ENCODE data around the gene AFTPH.

Gene AFTPH

DNA sequence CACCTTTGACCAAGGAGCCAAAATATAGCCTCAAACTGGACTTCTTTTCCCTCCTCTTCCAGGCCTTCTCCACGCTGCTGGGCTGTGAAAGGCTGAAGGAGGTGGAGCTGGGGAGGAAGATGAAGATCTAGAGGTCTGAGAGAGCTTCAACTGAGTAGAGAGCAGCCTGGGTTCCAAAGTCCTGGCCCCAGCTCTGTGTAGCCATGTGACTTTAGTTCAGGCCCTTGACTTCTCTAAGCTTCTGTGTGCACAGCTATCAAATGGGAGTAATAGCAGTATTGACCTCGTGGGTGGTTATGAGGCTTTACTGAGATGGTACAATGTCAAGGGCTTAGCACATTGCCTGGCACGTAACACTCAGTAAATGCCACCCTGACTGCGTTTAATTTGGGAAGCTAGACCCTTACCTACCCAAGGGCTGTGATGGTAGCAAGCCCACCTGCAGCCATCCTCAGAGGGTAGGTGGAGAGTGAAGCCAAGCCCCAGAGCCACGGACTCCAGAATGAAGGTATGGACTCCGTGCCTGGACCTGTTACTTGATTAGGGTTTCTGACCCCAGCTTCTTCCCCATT lies 91.2 kb downstream of the AFTPH start:
- DNase-seq = no peak

DNA sequence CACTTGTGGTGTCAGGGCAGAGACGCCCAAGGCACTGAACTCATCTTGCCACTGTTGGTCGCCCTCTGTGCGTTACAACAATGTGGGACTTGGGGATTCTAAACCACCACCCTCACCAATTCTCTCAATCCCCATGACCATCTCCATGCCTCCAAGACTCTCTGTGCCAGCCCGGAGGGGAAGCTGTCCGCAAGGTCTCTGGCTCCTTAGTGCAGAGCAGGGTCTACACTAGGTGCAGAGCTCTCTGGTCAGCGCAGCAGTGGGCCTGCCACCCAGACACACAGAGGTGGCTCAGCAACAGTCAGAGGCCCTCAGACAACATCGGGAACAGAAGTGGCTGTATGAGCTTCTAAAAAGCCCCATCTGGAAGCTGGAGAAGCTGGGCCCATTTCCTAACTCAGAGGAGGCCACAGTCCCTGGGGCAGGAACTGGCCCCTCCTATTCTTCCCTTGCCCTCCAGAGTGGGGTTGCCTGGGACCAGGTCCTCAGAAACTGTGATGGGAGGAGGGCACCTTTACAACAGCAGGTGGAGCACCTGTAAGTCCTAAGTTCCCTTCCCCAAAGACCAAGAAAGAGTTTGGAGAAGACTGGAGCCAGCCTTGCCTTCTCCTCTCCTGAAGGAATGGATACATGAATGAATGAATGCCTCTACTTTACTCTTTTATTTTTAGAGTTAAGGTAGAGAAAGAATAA lies 91.9 kb downstream of the AFTPH start:
- DNase-seq = no peak

DNA sequence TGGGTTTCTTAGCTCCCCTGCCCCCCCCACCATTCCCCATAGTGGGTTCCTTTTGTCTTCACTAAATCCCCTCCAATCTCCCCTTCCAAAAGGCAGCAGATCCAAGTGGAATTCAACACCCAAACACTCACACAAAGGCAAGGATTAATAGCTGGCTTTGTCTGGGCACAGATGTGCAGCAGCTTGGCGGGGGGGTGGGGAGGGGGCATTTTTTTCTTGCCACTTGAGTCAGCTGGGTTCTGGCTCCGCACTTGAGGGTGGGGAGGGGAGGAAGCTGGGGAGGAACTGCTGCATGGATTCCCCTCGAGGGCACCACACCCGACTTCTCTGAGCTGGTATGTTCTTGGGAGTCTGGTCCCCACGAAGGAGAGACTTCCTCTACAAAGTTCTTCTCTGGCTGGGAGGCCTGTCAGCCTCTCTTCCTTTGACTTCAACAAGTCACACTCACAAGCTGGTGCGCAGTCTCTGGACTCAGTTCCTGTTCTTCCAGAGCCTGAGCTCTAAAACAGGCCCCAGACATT lies 93.6 kb downstream of the AFTPH start:
- DNase-seq = no peak

DNA sequence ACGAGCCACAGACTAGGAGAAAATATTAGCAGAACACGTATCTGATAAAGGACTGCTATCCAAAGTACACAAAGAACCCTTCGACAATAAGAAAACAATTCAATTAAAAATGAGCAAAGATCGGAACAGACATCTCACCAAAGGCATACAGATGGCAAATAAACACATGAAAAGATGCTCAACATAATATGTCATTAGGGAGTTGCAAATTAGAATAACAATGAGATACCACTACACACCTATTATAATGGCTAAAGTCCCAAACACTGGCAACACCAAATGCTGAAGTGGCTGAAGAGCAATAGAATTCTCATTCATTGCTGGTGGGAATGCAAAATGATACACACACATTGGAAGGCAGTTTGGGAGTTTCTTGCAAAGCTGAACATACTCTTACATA lies 96.5 kb downstream of the AFTPH start:
- DNase-seq = no peak

DNA sequence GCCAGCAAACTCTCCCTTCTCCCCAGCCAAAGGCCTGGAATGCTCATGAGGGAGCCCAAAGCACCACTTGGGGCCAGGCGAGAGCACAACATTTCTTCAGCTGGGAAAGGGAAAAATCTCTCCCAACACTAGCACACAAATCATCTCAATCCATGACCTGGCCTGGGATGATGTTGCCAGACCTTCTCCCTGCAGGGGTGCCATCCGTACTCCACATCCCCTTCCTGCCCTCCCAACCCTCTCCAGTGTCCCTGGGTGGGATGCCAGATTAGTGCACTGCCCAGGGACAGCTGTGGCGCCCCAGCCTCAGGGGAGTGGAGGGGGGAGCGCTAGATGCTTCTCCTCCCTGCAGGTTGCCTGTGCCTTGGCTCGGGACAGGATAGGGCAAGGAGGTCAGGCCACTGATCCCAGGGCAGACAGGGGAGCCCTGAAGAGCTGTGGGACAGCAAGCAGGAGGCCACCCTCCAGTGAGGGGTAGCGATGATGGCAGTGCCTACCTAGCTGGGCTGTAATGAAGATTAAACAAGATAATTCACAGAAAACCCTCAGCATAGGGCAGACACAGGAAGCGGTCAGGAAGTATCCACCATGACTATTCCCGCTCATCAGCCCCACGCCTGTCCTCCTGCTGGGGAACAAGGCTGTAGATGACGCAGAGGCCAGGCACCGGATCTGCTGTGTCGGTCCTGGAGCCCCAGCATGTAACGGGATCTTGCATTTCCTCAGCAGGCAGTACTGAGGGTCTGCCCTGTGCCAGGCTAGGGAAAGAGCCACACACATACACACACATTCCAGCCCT lies 98.5 kb downstream of the AFTPH start:
- DNase-seq = no peak

DNA sequence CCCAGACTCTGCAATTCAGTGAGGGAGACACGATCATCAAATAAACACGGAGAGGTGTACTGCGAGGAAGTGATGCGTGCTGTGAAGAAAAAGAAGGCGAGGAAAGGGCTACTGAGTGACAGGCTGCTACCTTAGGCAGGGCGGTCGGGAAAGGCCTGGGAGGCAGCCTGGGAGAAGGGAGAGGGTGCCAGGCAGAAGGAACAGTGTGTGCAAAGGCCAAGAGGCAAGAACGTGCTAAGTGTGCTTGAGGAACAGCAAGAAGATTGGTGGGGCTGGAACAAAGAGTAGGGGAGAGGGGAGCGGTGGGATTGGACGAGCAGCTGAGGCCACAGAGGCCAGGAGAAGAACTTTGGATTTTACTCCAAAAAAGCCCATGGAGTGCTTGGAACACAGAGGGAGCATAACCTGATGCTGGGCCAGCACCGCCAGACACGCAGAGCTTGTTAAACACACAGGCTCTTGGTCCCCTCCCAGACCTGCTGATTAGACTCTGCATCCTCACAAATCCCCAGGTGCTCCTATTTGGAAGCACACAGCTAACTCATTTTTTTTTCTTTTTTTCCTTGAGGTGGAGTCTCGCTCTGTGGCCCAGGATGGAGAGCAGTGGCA lies 99.2 kb downstream of the AFTPH start:
- DNase-seq = no peak

DNA sequence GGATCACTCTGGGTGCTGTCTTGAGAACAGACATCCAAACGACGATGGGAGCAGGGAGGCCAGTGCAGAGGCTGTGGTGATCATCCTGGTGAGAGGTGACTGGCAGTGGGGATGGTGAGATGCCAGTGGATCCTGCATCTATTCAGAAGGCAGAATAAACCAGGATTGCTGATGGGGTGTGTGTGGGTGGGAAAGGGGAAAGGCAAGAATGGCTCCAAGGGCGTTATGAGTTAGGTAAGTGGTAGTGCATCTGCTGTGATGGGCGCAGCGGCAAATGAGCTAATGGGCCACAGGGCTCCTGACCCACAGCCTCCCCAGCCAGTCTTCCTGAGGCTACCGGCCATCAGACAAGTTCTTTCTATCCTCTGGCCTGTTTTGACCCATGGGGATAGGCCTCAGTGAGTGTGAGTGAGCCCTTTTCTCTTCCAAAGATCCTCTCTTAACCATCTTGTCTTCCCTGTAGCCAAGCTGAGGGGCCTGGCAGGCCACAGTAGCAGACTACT lies 100.0 kb downstream of the AFTPH start:
- DNase-seq = no peak

DNA sequence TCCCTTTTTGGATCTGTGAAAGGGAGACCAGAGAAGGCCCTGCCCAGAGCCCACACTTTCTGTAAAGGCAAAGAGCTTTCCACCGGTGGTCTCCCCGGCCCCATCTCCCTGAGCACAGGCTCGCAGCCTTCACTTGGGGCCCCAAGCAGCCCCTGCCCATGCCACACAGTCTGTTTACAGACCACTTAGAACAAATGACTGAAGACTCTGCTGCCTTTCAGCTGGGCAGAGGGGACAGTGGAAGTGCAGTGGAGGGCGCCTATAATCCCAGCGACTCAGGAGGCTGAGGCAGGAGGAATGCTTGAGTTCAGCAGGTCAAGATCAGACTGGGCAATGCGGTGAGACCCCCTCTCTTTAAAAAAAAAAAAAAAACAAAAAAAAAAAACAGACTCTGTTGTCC lies 100.7 kb downstream of the AFTPH start:
- DNase-seq = no peak

DNA sequence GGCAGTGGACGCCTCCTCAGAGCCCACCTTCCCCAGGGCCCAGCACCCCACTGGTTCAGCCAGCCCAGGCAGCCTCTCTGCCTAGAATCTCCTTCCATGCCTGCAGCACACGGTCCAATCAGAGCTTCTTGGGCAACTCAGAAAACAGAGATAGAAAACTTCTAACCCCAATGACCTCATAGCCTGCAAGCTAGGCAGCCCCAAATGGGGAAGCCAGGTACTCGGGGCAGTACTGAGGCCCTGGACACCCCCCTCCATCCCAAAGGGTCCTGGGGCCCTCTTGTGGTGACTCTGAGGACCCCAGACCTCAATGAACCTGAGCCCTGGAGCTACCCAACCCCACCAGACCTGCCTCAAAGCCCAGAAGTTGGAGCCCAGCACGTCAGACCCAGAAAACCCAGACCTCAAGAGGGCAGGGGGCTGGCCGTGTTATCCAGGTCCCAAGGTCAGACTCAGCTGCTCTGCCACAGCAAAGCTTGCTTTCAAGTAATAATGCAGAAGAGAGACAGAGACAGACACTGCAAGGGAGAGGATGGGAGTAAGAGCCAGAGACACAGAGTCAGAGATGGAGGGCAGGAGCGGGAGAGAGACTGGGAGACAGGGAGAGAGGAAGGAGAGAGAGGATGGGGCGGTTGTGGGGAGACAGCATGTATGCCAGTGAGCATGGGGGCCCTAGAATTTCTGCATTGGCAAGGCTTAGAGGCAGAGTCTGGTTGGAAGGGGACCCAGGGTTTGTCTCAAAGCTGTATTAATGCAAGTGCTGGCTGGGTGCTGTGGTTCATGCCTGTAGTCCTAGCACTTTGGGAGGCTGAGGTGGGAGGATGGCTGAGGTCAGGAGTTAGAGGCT lies 101.4 kb downstream of the AFTPH start:
- no peak for DNase-seq

DNA sequence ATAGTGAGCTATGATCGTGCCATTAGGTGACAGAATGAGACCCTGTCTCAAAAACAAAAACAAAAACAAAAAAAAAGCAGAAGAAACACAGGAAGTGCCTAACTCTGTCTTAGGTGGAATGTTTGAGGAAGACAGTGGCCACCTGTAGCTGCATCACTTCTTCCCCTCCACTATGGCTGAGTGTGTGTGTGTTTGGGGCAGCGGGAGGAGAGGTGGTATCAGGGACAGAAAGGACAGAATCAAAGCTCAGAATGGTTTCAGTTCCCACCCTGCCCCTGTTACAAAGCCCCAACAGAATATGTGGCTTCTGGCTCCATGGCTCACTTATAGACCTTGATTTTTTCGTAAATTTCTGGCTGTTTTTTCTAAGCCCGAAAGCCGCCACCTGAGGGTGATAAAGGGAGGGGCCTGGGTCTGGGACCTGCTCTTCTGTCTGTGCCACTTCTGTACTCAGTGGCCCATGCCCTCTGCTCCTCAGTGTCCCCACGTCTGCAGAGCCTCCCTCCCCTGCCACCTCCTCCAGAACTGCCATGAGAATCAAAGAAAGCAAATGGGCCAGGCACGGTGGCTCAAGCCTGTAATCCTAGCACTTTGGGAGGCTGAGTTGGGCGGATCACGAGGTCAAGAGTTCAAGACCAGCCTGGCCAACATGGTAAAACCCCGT lies 102.2 kb downstream of the AFTPH start:
- no peak for DNase-seq

DNA sequence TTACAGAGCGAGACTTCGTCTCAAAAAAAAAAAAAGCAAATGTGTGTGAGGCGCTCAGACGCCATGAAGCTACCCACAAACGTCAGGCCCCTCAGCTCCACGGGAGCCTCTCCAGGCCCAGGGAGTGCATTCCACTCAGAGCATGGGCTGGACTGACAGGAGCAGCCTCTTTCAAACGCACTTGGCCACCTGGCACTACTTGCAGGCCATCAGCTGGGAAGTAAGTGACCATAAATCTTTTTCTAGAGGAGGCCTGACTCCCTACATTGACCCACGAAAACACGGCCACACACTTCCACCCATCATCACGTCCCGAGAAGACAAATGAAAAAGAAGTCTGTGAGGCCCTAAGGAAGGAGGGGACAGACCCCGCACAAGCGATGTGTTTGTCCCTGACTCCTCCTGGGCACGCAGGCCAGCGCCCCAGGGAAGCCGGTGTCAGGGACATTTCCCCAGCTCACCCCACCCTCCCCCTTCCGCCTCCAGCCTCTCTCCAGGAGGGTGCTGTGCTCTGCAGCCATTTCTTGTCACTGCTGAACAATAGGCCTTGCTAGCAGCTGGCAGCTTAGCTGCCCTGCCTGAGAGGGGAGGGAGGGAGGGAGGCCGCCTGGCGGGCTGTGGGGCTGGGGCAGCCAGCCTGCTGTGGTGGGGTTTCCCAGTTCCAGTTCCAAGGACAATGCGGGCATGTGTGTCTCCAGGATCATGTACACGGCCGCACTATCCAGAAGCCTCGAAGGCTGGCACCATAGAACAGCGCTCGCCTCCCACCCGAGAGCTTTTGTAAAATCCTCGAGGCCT lies 103.0 kb downstream of the AFTPH start:
- no peak for DNase-seq

DNA sequence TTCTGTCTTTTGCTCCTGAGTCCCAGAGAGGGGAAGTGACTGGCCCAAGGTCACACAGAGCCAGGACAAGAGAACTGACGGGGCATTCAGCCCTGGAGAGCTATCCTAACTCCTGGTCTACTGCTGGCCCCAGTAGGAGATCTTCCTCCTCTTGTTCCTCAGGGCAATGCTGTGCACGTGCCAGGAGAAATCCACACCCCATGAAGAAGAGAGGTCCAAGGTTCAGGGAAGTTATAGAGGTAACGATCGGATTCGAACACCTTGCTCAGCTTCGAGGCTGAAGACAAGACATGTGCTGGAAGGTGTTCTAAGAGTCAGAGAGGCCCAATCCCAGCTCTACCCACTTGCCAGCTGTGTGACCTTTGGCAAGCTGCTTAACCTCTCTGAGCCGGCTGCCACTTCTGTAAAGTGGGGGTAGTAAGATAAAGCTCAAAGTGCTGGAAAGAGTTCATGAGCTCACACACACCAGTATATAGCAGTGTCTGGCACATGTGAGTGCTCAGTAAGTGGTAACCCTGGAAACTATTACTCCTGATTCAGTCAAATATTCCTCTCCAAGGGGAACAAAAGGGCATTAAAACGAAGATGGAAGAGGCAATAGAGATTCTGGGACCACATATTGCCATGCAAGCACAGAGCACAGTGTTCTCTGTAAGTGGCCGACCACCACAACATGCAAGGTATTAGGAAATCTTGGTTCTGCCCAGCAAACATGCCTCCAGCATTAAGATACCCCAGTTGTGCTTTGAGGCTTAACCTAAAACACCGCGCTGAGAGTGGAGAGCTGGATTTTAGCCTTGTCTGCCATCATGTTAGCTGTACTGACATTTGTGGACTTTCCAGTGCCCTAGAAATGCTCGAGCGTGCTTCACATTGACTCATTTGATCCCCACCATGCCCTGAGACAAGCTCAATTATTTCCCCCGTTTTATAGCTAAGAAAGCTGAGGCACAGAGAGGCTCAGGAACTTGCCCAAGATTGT lies 104.0 kb downstream of the AFTPH start:
- no peak for DNase-seq

DNA sequence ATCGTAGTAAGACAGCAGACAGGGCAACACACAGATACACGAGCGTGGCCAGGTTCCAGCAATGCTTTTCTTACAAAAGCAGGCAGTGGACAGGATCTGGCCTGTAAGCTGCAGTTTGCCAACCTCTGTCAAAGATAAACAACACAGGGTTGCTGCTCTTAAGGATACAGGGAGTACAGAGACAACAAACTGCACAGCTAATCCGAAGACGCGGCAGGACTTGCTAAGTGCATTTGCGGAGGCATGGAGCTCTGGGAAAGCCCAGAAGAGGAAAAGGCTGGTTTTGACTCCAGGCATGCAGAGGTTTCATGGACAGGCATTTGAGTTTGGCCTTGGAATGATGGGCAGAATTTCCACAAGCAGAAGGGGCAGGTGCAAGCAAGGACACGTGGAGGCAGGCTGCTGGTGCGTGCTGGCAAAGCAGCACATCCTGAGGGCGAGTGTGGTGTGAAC lies 105.2 kb downstream of the AFTPH start:
- DNase-seq = no peak

DNA sequence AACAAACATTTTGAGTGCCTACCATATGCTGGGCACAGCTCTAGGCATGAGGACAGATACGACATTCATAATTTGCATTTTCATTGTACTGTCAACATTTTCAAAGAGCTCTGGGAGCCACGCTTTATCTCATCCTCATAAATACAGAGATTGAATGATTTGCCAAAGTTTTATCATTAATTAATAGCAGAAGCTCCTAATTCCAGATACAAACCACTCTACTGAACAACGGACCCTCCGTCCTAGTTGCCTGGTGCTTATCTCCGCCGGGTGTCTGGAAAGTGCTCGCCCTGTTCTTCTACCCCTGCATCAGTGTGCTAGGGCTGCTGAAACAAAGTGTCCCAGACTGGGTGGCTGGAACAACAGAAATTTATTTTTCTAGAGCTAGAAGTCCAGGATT lies 105.7 kb downstream of the AFTPH start:
- DNase-seq = no peak

DNA sequence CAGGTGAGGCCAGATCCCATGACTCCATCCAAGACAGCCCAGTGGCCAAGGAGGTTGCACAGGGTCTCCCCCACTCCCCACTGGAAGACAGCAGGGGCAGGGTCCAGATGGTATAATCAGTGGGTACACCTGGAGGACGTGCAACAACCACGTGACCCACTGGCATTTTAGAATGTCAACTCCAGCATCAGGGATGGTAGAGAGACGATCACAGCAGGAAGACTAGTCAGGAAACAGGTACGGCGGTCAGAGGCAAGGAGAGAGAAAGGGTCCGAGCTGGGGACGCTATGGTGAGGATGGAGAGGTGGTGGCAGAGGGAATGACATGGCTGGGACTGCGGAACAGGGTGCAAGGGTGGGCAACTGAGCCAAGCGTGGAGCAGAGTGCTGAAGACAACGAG lies 106.6 kb downstream of the AFTPH start:
- DNase-seq = no peak

DNA sequence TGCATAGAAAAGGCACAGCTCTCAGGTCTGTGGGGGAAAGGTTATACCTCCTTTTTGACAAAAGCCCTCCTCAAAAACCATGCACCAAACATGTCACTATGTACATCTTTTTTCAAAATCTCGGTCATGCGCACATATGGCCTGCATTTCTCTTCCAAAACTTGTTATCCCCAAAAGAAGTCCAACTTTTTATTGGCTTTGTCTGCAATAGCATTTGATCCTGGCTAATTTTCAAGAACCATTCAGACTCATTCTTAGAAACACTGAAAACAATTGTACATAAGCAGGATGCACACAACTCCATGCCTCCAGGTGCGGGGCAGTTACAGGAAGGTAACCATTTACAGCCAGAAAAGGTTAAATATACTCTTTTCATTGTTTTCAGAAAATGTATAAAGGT lies 107.6 kb downstream of the AFTPH start:
- no peak for DNase-seq

DNA sequence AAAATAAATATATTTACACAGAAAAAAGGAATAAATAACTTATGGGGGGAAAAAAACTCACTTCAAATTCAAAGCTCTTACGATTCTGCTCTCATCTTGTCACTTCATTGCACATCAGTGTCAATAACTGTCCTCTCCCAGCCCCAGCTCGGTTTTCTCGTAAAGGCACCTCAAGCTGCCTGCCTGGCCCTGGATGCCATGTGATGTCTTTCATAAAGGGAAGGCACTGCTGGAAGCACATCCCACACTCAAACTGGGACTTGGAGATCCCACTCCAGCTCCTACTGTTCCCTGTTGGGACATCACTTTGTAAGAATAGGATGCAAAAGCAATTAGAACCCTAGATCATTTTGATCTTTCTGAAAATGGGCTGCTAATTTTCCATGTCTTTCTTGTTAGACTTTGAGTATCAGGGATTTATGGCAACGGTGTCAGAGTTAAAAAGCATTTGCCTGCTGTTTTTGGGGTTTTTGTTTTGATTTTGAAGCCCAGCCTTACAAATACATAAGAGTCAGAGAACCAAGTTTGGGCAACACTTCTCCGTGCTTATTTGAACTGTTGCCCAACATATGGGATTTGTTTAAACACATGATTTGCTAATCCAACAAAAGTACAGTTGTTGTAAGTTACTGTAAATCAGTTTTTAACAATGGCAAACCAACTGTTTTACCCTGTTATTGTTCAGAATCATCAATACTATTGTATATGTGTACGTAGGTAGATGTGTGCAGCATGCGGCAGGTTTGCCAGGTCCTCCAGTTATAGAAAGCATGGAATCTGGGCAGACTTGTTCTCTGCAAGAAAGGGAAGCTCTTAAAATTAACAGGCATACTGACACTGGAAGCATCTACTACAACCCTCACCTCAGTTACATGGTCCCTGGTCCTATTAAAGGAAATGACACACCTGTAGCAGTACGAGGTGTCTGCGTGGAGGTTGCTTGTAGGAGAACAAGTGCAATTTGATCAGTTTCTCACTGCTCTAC lies 109.0 kb downstream of the AFTPH start:
- no peak for DNase-seq
